ENCODE results near the gene ARPC5.
"Not testable (repeated sequence)": the region's sequence is repeated elsewhere in the genome, so short reads cannot be mapped to it uniquely, and the experiment has no call there.

ARPC5 gene

GRCh38 chr1:183622884-183623785 is 12.4 kb downstream of the ARPC5 start:
- H3K4me3 ChIP-seq (ENCODE audit: low read depth, low read length) = no peak overlapping the region
- TF ChIP-seq CTCF (IDR thresholded peaks at IDR 0.05; ENCODE audit: borderline replicate concordance, insufficient read depth, low read depth, low read length) = peak; percentile 69; the same call in 1 of the 2 replicates

- no peak overlapping the region for H3K4me3 ChIP-seq (ENCODE audit: low read depth, low read length)
- no peak for TF ChIP-seq CTCF (IDR thresholded peaks at IDR 0.05; ENCODE audit: borderline replicate concordance, insufficient read depth, low read depth, low read length)
Observed at GRCh38 chr1:183622013-183622412, 13.6 kb downstream of the ARPC5 start.

GRCh38 chr1:183620311-183620710 is 15.3 kb downstream of the ARPC5 start:
- no peak overlapping the region for H3K4me3 ChIP-seq (ENCODE audit: low read depth, low read length)
- no peak for TF ChIP-seq CTCF (IDR thresholded peaks at IDR 0.05; ENCODE audit: borderline replicate concordance, insufficient read depth, low read depth, low read length)

- no peak for TF ChIP-seq CTCF (IDR thresholded peaks at IDR 0.05; ENCODE audit: borderline replicate concordance, insufficient read depth, low read depth, low read length)
Observed at GRCh38 chr1:183619781-183620180, 15.8 kb downstream of the ARPC5 start.

GRCh38 chr1:183618202-183618601 is 17.4 kb downstream of the ARPC5 start:
- H3K4me3 ChIP-seq (ENCODE audit: low read depth, low read length) = not testable (repeated sequence)

More at GRCh38 chr1:183619781-183620180, 15.8 kb downstream of the ARPC5 start:
- H3K4me3 ChIP-seq (ENCODE audit: low read depth, low read length) = no peak overlapping the region

GRCh38 chr1:183612975-183613374 is 22.6 kb downstream of the ARPC5 start:
- H3K4me3 ChIP-seq (ENCODE audit: low read depth, low read length) = not testable (repeated sequence)

GRCh38 chr1:183612407-183612806 is 23.2 kb downstream of the ARPC5 start:
- TF ChIP-seq CTCF (IDR thresholded peaks at IDR 0.05; ENCODE audit: borderline replicate concordance, insufficient read depth, low read depth, low read length) = no peak
- no peak overlapping the region for H3K4me3 ChIP-seq (ENCODE audit: low read depth, low read length)

GRCh38 chr1:183611021-183611420 is 24.6 kb downstream of the ARPC5 start:
- TF ChIP-seq CTCF (IDR thresholded peaks at IDR 0.05; ENCODE audit: borderline replicate concordance, insufficient read depth, low read depth, low read length) = no peak

More at GRCh38 chr1:183611021-183611420, 24.6 kb downstream of the ARPC5 start:
- no peak overlapping the region for H3K4me3 ChIP-seq (ENCODE audit: low read depth, low read length)

Measured in GM12875 (cell line).